Colonic mucosa (tissue), 4 donors: Measurements from ENCODE around the gene PIM3. TPM values are rescaled to one million over a fixed set of nuclear protein-coding genes. Genes with fewer than 3 reads are reported as not detected.
A peak's percentile ranks its signal among the peaks of the same experiment; 100 is the strongest.

Experiments
- DNase-seq: peaks from one replicate; pipeline ENCODE4 v3.0.0-alpha.2; 2020
- H3K27ac ChIP-seq: fragments of 200-600 bp; one replicate; pipeline ENCODE4 v1.8.0; 2021
- H3K27me3 ChIP-seq: fragments of 200-600 bp; one replicate; pipeline ENCODE4 v1.8.0; 2021
- H3K36me3 ChIP-seq: fragments of 200-600 bp; one replicate; pipeline ENCODE4 v1.8.0; 2021
- H3K4me1 ChIP-seq: fragments of 200-600 bp; one replicate; pipeline ENCODE4 v1.8.0; 2021; ENCODE audit warnings: mild to moderate bottlenecking
- H3K4me3 ChIP-seq: fragments of 200-600 bp; one replicate; pipeline ENCODE4 v1.8.0; 2021
- H3K9ac ChIP-seq, 2 donors: one replicate each; pipeline ENCODE4 v1.7.0; 2013; ENCODE audit warnings: control low read depth in 2 of 2, low read depth in 2 of 2, low read length in 2 of 2
- H3K9me3 ChIP-seq: fragments of 200-600 bp; one replicate; pipeline ENCODE4 v1.8.0; 2021
- CTCF ChIP-seq: fragments of 200-600 bp; IDR thresholded peaks from one replicate; pipeline ENCODE4 v1.8.0; 2022; ENCODE audit warnings: antibody characterized with exemption, mild to moderate bottlenecking
- intact Hi-C: fragments of 100-400 bp; cut with DNase I; formaldehyde crosslinking; loops from one replicate; pipeline ENCODE4 v1.14.1; 2022
- total RNA-seq, 2 donors: library from RNA; stranded (reverse); fragmentation: NEBNext Ultra II Directional in 1 of 2; extraction: Animal tissue kit (Norgen Biotek cat#: 25700) in 1 of 2; gene quantifications; one replicate each; pipeline ENCODE4 v1.2.1, GENCODE V29; 2021
- donor health status: healthy.
- donor health status: DM: no; HTN: no; CAD: no.
- donor health status: DM: no; HTN: no; CAD: no.

The PIM3 gene
- total RNA-seq, 2 donors from 2014 or later: 65.6 to 74.4 TPM

- no peaks in the 10 kb centered on the region for H3K27me3 ChIP-seq
- H3K27ac ChIP-seq: peak overlapping the region; percentile 99
- DNase-seq: no peak
- intact Hi-C loops: no loop called here
- H3K4me1 ChIP-seq: peaks cover 24% of the 10 kb centered on the region
- no peaks in the 10 kb centered on the region for H3K36me3 ChIP-seq
- H3K4me3 ChIP-seq: no peak overlapping the region
- H3K9ac ChIP-seq: peak overlapping the region; percentile 74 to 88
- no peak for TF ChIP-seq CTCF
- no peaks in the 10 kb centered on the region for H3K9me3 ChIP-seq
These were observed 10.1 kb upstream of the PIM3 start for GRCh38 chr22:49950396-49950994.

GRCh38 chr22:49951000-49951677 lies 9.4 kb upstream of the PIM3 start:
- peak; percentile 94 for DNase-seq
- intact Hi-C loops: no loop called here
- no peak overlapping the region for H3K4me3 ChIP-seq
- peaks cover 24% of the 10 kb centered on the region for H3K4me1 ChIP-seq
- no peaks in the 10 kb centered on the region for H3K27me3 ChIP-seq
- H3K9ac ChIP-seq: peak overlapping the region; percentile 74 to 88
- no peaks in the 10 kb centered on the region for H3K36me3 ChIP-seq
- no peak for TF ChIP-seq CTCF
- peak overlapping the region; percentile 99 for H3K27ac ChIP-seq
- H3K9me3 ChIP-seq: no peaks in the 10 kb centered on the region

GRCh38 chr22:49951678-49951985 lies 8.9 kb upstream of the PIM3 start:
- H3K4me1 ChIP-seq: peaks cover 24% of the 10 kb centered on the region
- TF ChIP-seq CTCF: no peak
- DNase-seq: no peak
- intact Hi-C loops: no loop called here
- H3K9ac ChIP-seq: peak overlapping the region; percentile 64 to 88
- peak overlapping the region; percentile 99 for H3K27ac ChIP-seq
- no peaks in the 10 kb centered on the region for H3K36me3 ChIP-seq
- no peaks in the 10 kb centered on the region for H3K9me3 ChIP-seq
- no peak overlapping the region for H3K4me3 ChIP-seq
- no peaks in the 10 kb centered on the region for H3K27me3 ChIP-seq

GRCh38 chr22:49951986-49952896 lies 8.3 kb upstream of the PIM3 start:
- Histone ChIP-seq H3K27ac (peak overlapping the region; percentile 99), H3K4me1 (peaks cover 24% of the 10 kb centered on the region), H3K36me3 (no peaks in the 10 kb centered on the region), H3K4me3 (no peak overlapping the region), H3K9ac (peak overlapping the region; percentile 64 to 88), H3K27me3 (no peaks in the 10 kb centered on the region), H3K9me3 (no peaks in the 10 kb centered on the region)
- DNase-seq: no peak
- intact Hi-C loops: no loop called here
- no peak for TF ChIP-seq CTCF

DNA sequence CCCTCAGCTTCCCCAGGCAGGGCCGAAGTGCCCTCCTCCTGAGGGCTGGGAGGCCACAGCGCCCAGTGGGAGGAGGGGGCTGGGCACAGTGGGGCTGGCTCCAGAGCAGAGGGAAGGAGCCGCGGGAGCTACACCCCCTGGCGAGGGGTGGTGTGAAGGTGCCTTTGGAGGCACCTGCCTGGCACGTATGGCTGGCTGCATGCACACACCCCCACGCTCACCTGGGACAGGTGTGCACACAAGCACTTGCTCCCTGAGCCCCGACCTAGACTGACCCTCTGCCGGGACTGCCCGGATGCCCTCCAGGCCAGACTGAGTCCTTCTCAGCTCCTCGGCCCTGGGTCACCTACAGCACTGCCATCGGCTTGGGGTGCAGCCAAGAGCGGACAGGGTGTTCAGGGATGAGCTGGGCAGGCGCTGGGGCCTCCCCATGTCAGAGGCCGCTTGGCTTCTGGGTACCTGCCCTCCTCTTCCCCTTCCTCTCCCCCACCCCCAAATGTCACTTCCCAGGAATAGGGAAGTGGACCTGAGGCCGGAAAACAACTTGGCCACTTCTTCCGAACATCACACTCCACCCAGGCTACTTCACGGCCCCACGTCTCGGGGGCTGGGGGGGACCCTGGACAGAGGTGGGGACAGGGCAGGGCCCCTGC lies 7.4 kb upstream of the PIM3 start:
- H3K4me1 ChIP-seq: peaks cover 24% of the 10 kb centered on the region
- intact Hi-C loops: no loop called here
- no peak for DNase-seq

More for the DNA sequence above, 7.4 kb upstream of the PIM3 start:
- Histone ChIP-seq H3K9ac (peak overlapping the region; percentile 64 to 88), H3K36me3 (no peaks in the 10 kb centered on the region), H3K9me3 (no peaks in the 10 kb centered on the region), H3K27ac (no peak overlapping the region), H3K27me3 (no peaks in the 10 kb centered on the region), H3K4me3 (no peak overlapping the region)
- no peak for TF ChIP-seq CTCF
